WTC11 (cell line): ENCODE data around the gene MCF2L2.

ENCODE experiments used
- CREB1 ChIP-seq: sonication (generic); formaldehyde crosslinking; IDR thresholded peaks from 2 replicates; pipeline ENCODE4 v1.8.0; 2023; ENCODE audit warnings: mild to moderate bottlenecking, missing genetic modification reagents
- CTCF ChIP-seq: fragments of 200-600 bp; IDR thresholded peaks from 2 replicates; pipeline ENCODE4 v1.8.0; 2022; ENCODE audit warnings: antibody characterized with exemption
- E2F4 ChIP-seq: sonication (generic); formaldehyde crosslinking; IDR thresholded peaks from 2 replicates; pipeline ENCODE4 v1.8.1; 2022; ENCODE audit warnings: low read depth, mild to moderate bottlenecking, moderate library complexity, missing genetic modification reagents, borderline replicate concordance
- ELF4 ChIP-seq: sonication (generic); formaldehyde crosslinking; IDR thresholded peaks from 2 replicates; pipeline ENCODE4 v1.8.1; 2022; ENCODE audit warnings: low read depth, mild to moderate bottlenecking, moderate library complexity, missing genetic modification reagents
- GABPB1 ChIP-seq: sonication (generic); formaldehyde crosslinking; IDR thresholded peaks from 2 replicates; pipeline ENCODE4 v1.8.1; 2023; ENCODE audit warnings: mild to moderate bottlenecking, missing genetic modification reagents
- JUN ChIP-seq: sonication (generic); formaldehyde crosslinking; IDR thresholded peaks from 2 replicates; pipeline ENCODE4 v1.8.0; 2023; ENCODE audit warnings: mild to moderate bottlenecking, missing genetic modification reagents
- MAX ChIP-seq: sonication (generic); formaldehyde crosslinking; IDR thresholded peaks from 2 replicates; pipeline ENCODE4 v1.8.0; 2022; ENCODE audit warnings: mild to moderate bottlenecking, missing genetic modification reagents
- PRDM15 ChIP-seq: sonication (generic); formaldehyde crosslinking; IDR thresholded peaks from 2 replicates; pipeline ENCODE4 v1.8.0; 2022; ENCODE audit warnings: missing genetic modification reagents
- ZNF121 ChIP-seq: sonication (generic); formaldehyde crosslinking; IDR thresholded peaks from 2 replicates; pipeline ENCODE4 v1.8.0; 2023; ENCODE audit warnings: missing genetic modification reagents
- ZNF423 ChIP-seq: fragments of 250-450 bp; sonication (Bioruptor Pico); IDR thresholded peaks from 2 replicates; pipeline ENCODE4 v2.1.2; 2022; ENCODE audit warnings: mild to moderate bottlenecking, moderate library complexity

- TF ChIP-seq E2F4 (CRISPR knock-in tag), result no peak
- no peak for TF ChIP-seq ZNF423
- TF ChIP-seq ZNF121 (CRISPR knock-in tag), result no peak
- TF ChIP-seq MAX (CRISPR knock-in tag), result no peak
- TF ChIP-seq GABPB1, result no peak
- TF ChIP-seq CTCF, result no peak
- no peak for TF ChIP-seq ELF4
- no peak for TF ChIP-seq PRDM15 (CRISPR knock-in tag)
- no peak for TF ChIP-seq CREB1 (CRISPR knock-in tag)
- no peak for TF ChIP-seq JUN (CRISPR knock-in tag)
Measured at GRCh38 chr3:183227586-183227985, 200.8 kb downstream of the MCF2L2 start.
